ENCODE data around the gene PROZ.

Gene PROZ

DNA sequence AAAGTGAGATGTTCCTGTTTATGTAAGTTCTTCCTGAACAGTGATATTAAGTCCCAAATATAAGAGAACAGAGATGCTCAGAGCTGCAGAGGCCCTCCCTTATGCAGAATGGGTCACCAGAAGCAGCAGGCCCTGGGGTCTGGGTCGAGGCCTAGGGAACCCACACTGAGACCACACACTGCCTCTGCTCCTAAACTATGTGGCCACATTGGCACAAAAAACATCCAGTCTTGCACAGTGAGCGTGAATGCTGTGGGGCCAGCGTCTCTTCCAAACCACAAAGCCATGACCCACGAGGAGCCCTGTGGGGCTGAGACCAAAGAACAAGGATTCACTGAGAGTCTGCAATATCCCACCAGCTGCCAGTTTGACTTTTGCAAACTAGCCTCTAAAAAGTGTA lies 23.6 kb downstream of the PROZ start:
- no peak for DNase-seq

GRCh38 chr13:113183450-113184129 lies 25.1 kb downstream of the PROZ start:
- no peak for DNase-seq

DNA sequence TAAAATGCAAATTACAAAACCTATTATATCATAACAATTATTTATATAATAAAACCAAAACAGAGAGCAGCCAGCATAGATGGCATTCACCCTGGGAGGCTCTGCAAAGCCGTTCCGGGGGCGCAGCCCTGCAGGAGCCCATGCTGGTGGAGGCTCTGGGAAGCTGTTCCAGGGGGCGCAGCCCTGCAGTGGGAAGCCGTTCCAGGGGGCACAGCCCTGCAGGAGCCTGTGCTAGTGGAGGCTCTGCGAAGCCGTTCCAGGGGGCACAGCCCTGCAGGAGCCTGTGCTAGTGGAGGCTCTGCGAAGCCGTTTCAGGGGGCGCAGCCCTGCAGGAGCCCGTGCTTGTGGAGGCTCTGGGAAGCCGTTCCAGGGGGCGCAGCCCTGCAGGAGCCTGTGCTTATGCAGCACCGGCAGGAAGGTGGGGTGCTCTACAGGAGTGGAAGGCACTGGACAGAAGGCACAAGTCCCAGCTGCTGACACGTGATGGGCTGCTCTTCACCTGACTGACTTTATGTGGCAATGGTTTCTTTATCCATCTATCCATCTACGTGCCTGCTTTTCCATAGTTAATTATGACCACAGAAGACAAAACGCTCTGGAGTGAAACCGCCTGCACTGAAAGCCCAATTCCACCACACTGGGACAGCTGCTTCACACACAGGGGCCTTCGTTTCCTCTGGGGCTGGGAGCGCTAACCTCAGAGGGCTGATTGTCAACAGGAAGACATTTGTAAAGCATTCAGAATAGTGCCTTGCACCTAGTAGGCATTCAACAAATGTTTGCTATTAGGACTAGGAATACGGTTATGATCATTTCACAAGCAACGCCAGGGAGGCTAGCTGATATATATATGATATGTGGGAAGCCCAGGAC lies 26.4 kb downstream of the PROZ start:
- DNase-seq: no peak

DNA sequence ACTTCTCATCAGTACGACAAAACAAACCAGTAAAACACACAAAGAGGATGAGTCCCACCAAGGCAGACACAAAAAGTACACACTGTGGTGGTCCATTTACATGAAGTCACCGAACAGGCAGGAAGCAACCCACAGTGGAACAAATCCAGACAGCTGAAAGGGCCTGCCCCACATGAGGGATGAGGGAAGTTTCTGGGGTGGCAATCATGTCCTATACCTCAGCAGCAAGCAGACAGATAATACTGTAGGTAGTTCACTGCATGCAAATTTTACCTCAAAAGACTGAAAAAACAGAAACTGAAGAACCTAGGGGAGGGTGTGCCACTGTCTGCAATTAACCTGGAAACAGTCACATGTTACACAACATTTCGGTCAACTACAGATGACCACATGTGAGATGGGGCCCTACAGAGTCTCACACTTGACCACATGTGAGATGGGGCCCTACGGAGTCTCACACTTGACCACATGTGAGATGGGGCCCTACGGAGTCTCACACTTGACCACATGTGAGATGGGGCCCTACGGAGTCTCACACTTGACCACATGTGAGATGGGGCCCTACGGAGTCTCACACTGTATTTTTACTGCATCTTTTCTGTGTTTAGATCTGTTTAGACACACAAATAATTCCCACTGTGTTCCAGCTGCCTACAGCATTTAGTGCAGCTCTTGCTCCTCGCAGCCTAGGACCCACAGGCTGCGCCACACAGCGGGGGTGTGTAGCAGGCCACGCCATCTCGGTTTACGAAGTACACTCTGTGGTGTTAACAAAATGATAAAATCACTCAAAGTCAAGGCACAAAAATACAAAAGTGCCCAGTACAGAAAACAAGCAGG lies 27.8 kb downstream of the PROZ start:
- no peak for DNase-seq

GRCh38 chr13:113187263-113187669 lies 28.8 kb downstream of the PROZ start:
- DNase-seq: no peak

GRCh38 chr13:113187883-113188665 lies 29.6 kb downstream of the PROZ start:
- no peak for DNase-seq

DNA sequence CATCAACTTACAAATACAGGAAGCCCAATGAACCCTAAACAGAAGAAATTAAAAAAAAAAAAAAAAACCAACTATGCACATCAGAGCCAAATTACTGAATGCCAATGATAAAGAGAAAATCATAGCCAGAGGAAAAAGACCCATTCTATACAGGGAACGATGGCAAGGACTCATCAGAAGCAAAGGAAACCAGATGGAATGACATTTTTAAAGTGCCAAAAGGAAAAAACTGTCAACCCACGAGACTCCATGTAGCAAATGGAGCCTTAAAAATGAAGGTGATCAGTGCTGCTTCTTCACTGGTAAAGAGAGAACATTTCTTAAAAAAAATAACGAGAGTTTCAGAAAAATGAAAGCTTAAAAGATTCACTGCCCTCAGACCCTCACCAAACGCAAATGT lies 31.7 kb downstream of the PROZ start:
- no peak for DNase-seq

GRCh38 chr13:113192279-113192678 lies 33.8 kb downstream of the PROZ start:
- DNase-seq: no peak

GRCh38 chr13:113192902-113193301 lies 34.5 kb downstream of the PROZ start:
- no peak for DNase-seq

DNA sequence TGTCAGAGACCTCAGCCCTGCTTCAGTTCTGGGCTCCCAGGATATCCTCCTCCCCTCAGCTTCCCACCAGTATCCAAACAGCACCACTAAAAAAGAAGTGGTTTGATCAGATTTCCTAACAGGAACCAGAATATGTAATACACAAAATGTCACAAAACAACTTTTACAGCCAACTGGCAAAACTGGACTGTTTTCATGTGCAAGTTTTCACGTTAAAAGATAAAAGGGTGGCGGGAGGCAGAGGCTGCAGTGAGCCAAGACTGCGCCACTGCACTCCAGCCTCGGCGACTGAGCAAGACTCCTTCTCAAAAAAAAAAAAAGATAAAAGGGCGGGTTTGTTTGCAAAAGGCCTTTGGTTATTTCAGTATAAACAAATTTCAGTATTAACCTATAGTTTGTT lies 36.9 kb downstream of the PROZ start:
- DNase-seq: no peak

DNA sequence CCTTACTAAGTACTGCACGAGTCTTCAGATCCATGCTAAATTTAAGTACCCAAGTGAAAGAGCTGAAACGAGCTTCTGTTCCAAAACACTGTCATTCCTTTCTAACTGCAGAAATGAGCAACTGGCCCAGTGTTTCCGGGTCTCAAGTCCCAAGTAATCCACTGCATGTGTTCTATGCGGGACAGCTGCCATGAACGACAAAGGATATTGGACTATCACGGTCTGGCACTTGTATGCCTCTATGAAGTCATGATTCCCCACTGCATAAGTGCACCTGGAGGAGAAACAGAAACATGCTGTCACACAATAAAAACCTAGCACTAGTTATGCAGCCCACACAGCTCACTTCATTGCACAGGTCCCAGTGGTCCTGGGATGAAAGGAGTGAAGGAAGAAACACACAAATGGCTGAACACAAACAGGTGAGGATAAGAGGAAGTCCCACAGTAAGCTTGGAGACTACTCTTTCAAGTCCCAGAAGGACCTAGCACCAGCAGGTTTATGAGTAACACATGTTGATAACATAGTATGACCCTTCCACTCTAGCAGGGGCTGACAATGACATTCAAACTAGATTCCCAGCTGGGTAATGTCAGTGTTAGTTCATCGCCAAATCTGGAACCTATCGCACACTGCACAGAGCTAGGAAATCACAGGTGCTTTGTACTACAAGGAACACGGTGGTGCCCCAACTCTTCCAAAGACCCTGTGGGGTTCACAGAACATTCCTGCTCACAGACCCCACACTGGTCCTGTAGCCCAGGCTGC lies 38.7 kb downstream of the PROZ start:
- no peak for DNase-seq

GRCh38 chr13:113201815-113202214 lies 43.4 kb downstream of the PROZ start:
- no peak for DNase-seq

DNA sequence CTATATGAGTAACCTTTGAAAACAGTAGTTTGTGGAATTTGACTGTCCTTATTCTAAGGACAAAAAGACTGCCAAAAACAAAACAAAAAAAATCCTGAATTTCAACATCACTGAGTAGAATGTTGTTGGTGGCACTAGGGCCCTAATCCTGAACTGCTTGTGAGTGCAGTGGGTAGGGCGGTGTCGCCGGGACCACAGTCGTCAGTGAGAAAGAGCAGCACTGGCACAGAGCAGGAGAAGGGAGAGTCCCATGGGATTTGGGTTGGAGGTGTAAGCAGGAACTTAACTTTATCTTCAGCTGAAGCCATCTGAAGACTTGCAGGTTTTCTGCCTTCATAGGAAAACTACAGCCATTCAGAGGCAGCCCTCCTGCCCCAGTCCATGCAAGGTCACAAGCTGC lies 44.5 kb downstream of the PROZ start:
- no peak for DNase-seq

DNA sequence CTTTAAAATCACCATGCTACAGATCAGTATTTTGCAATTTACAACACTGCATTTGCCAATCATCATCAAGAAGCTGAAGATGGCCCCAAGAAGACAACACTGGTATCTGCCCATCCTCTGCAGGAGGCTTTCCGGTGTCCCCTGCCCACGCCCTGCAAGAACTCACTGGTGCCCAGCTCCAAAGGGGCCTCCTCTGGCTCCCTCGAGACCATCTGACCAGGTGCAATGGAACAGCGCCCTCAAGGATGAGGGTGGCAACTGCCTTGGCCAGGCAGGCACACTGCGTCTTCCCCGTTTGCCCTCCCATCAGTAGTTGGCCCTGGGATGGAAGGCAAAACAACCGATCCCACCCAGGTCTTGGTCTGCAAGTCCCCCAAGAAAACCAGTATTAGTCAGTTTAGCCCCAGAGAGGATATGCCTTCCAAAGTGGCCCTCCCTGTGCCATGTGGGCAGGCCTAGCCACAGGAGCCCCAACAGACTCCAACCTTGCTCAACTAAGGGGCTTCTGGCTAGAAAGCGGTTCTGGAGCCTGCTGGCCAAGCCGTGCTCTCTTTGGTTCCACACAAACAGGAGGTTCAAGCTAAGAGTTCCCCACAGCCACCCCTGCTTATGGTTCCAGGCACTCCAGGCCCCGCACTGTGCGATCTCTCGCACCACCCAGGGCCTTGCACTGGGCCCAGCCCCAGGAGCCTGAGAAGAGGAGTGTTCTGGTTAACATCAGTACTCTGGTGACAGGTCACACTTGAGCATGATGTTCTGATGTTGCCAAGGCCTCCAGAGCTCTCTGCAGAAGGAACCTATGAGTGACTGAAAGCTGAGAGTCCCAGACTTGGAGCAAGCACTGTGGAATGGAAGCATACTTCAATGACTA lies 45.3 kb downstream of the PROZ start:
- no peak for DNase-seq

- DNase-seq: no peak
These were observed 45.9 kb downstream of the PROZ start for GRCh38 chr13:113204378-113204734.

GRCh38 chr13:113205428-113205931 lies 47.0 kb downstream of the PROZ start:
- DNase-seq: no peak

DNA sequence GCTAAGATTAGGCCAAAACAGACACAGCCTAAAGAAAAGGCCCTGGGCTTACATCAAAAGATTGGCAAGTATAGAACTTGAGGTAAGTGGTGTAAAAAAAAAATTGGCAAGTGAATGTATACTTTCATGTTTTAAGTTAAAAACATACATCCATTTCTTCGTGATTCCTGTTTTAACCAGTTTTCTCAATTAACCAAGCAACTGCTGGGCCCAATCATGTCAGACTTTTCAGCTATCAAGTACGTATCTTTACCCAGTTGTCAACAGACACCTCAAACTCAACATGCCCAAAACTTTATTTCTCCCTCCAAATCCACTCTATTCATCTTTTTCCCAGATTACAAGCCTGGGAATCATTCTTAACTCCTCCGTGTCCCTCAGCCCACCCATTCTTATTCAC lies 49.0 kb downstream of the PROZ start:
- no peak for DNase-seq

GRCh38 chr13:113207890-113208420 lies 49.5 kb downstream of the PROZ start:
- peak; percentile 15 for DNase-seq

DNA sequence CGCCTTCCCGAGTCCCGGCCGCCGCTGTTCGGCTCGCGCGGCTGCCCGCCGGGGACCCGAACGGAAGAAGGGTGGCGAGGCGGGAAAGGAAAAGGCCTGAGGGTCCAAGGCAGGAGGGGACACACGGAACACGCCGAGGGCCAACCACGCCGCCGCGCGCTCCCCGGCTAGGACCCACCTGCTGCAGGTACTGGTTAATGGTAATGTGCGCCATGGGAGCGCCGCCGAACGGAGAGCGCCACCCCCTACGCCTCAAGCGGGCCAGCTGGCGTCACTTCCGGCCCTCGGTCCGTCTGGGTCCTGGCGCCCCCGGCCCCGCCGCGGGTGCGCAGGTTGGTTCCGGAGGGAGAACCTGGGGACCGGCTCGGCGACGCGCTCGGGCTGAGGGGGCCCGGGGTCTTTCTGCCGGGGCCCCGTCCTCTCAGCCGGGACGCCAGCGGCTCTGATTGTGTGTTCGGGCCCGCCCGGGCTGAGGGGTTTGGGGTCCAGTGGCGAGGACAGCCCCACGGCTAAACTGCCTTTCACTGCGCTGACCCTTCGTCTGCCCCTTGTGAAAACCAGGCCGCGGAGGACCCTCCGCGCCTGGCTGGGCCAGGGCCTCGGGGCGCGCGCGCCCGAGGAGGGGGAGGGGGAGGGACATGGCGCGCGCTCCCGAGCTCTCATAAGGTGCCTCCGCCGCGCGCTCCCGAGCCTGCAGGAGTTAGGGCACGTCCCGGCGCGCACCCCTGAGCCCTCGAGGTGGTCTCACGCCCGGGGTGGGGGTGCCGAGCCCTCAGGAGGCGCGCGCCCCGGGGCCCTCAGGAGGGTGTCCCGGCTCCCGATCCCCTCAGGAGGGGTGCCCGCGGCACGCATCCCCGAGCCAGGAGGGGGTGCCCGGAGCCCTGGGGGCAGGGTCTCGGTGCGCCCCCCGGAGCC lies 50.2 kb downstream of the PROZ start, which contains the start of gene PCID2:
Gene PCID2 (minus strand): TSS at position 249 of the 915 bp plus-strand sequence. CDS start 35 bp downstream, at position 214.
- DNase-seq: peak; percentile 89

Data from DMS79 (cell line).